Measurements from ENCODE around the gene CHM.

CHM gene

DNA sequence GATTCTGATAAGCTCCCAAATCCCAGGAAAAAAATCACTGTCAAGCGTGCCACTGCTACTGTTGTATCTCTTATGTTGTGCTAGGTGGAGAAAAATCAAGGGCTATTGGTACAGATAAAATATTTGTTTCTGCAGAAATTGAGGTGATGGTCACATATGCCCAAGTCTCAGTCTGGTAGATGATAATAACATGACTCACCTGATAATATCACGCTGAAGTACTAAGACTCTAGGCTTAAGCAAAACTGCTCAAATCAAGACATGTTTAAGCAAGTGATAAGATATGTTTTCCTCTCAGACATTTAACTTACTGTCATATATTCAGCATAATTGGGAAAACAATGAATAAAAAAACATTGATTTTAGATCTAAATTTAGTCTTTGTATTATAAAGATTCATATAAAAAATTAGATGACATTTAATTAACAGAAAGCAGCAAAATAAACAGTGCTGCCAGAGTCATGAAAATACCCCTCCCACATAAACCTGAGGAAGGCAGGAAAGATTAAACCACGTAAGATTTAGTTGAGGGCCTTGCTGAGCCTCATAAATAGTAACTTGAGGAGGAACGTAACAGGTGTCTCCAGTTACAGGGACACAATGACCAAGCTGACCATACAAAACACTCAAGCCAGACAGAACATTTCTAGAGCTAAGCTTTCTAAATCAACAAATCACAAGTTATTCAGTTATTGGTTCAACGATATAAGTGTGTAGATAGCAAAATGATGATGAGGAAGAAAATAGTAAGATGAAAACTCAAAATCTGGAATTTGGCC lies 143.5 kb downstream of the CHM start:
- DNase-seq: no peak

DNA sequence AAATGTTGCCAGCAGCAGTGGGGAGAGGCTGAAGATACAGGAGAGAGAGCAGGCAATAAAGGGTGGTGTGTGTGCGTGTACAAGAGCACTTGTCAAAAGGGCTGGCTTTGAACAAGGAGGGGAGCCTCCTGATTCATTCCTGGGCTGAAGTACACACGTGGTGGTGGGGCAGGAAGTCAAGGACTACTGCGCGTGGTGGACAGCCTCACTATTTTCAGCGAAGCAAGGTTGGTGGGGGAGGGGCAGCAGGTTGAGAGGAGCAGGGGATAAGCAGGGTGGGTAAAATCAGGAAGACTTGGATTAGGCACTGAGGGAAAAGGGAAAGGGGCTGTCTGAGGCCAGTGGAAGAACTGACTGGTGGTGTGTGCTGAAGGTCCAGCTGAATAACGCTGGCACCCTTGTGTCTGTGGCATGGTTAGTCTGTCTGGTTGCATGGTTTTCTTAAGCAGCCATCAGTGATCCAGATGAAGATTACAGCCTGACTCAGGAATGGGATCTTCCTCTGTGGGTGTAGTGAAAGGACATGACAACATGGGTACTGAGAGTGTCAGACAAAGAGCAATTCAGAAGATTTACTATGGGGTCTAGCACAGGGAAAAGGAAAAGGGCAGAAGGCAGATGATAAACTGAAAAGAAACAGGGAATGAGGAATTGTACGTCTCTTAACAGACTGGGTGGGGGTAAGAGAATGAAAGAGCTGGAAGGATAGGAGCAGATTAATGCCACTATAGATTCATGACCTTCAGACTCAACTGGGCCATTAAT lies 149.8 kb downstream of the CHM start:
- DNase-seq: no peak

DNA sequence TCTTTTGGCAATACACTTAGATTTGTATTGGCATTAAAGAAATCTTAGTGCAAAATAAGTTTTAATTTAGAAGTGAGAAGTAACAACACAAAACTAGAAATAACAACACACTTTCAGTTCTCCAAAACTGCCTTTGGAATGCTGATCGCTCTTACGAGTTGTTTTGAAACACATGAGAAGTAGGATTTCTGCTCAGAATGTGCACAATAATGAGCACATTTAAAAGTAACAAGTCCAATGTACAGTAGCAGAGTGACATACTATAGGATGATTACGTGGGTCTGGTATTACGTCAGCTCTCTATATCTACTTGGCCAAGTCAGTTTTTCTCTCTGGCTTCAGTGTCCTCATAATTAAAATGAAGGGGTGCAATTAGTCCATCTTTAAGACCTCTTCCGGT lies 164.8 kb downstream of the CHM start:
- DNase-seq: no peak

DNA sequence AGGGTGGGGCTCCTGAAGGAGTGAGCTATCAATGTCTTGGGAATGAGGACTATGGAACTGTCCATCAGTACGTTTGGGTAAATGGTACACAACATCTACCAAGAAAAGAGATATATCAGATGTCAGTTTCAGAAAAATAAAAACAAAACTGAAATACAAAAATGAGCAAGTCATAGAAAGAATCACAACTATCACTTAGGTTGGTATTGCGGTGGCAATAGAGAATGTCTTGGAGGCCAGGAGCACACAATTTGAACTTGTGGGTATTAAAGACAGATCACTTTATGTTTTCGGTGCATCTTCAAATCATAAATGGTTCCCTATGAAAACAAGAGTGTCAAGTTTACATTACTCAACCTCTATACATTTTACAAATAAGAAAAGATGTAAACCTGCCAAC lies 176.8 kb downstream of the CHM start:
- DNase-seq: no peak

DNA sequence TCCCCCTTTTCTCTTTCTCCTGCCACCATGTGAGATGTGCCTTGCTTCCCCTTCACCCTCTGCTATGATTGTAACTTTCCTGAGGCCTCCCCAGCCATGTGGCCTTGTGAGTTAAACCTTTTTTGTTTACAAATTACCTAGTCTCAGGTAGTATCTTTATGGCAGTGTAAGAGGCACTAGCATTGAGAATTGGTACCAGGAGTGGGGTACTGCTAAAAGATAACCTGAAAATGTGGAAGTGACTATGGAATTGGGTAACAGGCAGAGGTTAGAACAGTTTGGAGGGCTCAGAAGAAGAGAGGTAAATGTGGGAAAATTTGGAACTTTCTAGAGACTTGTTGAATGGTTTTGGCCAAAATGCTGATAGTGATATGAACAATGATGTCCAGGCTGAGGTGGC lies 182.0 kb downstream of the CHM start:
- DNase-seq: no peak

DNA sequence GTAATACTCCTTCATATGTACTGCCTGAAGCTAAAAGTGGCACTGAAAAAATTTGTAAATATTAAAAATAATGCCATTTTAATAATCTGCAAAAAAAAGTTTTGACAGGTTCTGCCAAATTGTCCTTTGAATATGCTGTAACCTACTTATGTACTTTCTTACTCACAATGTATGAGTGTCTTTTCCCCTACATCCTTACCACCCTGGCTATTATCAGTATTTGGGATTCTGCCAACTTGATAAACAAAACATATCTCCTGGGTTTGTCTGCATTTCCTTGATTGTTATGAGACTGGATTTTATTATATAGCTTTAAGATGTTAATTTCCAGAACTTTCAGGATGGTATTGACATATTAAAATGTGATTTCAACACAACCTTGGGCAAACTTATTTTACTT lies 187.9 kb downstream of the CHM start:
- DNase-seq: no peak

DNA sequence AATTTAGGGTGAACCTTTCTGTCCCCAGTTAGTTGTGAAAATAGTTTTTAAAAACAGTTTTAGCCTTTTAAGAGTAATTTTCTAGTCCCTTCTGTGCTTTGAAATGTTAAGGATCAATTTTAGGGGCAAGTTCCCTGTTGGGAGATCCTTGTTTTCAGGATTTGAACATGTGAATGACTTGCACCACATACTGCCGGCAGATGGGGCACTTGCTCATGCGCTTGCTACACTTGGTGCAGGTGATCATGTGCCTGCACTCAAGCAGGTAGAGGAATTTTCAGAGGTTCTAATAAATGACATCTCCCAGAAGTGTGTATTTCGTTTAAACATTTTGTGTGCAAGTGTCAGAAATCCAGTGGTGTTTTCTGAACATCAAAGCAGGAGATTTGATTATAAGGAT lies 195.9 kb downstream of the CHM start:
- no peak for DNase-seq

DNA sequence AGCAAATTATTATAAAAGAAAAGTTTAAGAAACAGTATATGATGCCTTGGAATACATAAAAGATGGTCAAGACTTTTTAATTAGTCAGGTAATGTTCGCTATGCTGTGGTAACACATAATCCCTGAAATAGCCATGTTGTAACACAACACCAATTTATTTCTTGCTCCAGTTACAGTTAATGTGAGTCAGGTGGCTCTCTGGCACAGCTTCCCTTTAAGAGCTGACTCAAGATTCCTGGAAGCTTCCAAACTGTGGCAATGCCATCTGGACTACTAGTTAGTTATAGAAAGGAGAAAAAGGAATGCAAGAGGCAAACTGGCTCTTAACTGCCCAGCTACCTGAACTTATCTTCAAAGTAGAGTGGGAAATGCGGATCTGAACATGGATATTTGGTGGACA lies 210.5 kb downstream of the CHM start:
- DNase-seq: no peak

DNA sequence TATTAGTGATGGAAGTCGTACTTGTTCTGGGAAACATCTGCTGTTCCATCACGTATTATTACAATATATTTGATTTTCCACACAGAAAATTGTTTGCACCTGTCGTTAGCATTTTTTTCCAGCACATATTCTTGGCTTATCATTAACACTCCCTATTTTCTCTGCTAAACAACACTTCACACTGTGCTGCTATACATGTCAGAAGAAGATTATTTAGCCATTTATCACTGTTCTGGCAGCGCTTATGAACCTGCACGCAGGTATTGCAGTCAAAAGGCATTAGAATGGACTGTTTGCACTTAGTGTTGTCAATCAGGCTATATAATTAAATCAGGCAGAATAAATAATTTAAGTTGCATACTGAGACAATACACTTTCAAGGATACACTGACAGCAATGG lies 218.6 kb downstream of the CHM start:
- peak; percentile 44 for DNase-seq

DNA sequence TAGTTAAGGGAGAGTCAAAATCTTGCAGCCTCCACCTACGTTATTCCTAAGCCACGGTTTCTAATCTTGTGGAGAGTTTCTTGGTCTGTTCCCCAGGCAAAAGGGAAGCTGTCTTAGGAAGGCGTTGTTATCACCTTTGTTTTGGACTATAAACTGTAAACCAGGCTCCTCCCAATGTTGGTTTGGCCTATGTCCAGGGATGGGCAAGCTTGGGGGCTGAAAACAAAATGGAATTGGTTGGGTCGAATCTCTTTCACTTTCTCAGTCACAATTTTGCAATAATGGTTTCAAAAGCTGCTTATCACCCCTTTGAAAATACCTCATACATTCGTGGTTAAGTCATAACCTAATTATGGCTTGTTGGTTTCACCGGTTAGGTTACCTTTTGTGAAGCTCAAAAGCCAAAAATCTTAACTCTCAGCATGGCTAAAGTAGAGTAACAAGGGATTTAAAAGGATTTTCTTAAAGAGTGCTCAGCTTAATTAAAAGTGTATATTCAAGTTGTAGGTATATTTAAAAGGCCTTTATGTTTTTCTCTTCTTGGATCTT lies 232.1 kb downstream of the CHM start:
- no peak for DNase-seq
